Bronchial epithelial cell (primary cell): ENCODE results near the gene PTGES2. TPM values are rescaled to one million over a fixed set of nuclear protein-coding genes. Genes with fewer than 3 reads are reported as not detected.
"Not testable (repeated sequence)": the region's sequence is repeated elsewhere in the genome, so short reads cannot be mapped to it uniquely, and the experiment has no call there.

Experiments
- DNase-seq: peaks from one replicate; pipeline ENCODE4 v3.0.0-alpha.2; 2010; ENCODE audit warnings: low read depth
- FAIRE-seq: peaks from 2 replicates; lab custom pipeline; 2011; peaks lifted over from hg19 to GRCh38; lab: Jason Lieb, UNC
- H3K27me3 ChIP-seq: 2 replicates; pipeline ENCODE4 v1.5.1; 2011; ENCODE audit warnings: low read length; ENCODE audit not compliant: control insufficient read depth, insufficient read depth
- H3K36me3 ChIP-seq: 2 replicates; pipeline ENCODE4 v1.5.1; 2011; ENCODE audit warnings: low read length; ENCODE audit not compliant: control insufficient read depth, insufficient read depth
- H3K4me3 ChIP-seq: 2 replicates; pipeline ENCODE4 v1.5.1; 2011; ENCODE audit warnings: mild to moderate bottlenecking, low read depth, low read length, control low read depth
- total RNA-seq: library from RNA; depleted of rRNA; stranded (reverse); fragments of >200 nt; gene quantifications from 2 replicates; pipeline ENCODE4 v1.2.1, GENCODE V29; 2014
- TF ChIP-seq, protein P1 (sequence below): IDR thresholded peaks from 2 replicates; pipeline ENCODE4 v1.5.1; 2011; ENCODE audit warnings: mild to moderate bottlenecking, moderate library complexity, low read length, control low read depth, inconsistent platforms; ENCODE audit not compliant: insufficient read depth, severe bottlenecking

The PTGES2 gene
- total RNA-seq, 1 donor from 2014 or later = 130 TPM

DNA sequence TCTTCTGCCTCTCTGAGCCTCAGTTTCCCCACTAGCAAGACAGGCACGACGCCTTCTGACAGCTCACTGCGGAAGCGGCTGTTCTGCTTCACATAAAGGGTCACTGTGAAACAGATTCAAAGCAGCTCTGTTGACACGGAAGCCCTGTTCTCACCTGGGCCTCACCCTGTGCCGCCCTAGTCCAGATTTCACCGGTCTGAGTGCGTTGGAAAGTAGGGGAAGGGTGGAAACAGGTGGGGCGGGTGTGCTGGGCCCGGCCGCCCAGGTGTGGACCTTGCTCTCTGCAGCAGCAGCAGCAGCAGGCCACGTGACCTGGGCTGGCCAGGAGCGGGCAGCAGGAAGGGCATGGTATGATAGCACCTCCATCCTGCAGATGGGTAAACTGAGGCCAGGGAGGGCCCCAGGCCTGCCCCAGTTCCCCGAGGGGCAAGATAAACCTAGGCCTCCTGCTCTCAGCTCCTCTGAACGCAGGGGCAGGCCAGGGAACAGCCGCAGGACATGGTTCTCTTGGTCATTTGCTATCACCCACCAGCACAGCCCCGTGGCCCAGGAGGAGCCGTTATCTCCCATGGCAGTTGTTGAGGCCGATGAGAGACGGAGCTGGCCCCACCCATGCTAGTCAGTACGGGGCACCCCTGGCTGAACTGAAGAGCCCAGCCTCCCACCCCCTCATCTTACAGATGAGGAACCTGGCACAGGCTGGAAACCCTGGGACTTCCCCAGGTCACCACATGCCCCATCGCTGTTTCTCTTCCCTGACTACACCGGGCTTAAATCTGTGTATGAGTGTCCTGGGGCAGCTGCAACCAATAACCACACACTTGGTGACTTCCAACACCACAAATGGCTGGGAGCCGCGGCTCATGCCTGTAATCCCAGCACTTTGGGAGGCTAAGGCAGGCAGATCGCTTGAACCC lies 12.1 kb downstream of the PTGES2 start:
- Histone ChIP-seq H3K36me3 (peaks cover 2% of the 10 kb centered on the region), H3K27me3 (no peaks in the 10 kb centered on the region), H3K4me3 (no peak overlapping the region)
- TF ChIP-seq, protein P1, sequence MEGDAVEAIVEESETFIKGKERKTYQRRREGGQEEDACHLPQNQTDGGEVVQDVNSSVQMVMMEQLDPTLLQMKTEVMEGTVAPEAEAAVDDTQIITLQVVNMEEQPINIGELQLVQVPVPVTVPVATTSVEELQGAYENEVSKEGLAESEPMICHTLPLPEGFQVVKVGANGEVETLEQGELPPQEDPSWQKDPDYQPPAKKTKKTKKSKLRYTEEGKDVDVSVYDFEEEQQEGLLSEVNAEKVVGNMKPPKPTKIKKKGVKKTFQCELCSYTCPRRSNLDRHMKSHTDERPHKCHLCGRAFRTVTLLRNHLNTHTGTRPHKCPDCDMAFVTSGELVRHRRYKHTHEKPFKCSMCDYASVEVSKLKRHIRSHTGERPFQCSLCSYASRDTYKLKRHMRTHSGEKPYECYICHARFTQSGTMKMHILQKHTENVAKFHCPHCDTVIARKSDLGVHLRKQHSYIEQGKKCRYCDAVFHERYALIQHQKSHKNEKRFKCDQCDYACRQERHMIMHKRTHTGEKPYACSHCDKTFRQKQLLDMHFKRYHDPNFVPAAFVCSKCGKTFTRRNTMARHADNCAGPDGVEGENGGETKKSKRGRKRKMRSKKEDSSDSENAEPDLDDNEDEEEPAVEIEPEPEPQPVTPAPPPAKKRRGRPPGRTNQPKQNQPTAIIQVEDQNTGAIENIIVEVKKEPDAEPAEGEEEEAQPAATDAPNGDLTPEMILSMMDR = no peak
- no peak for FAIRE-seq
- no peak for DNase-seq

DNA sequence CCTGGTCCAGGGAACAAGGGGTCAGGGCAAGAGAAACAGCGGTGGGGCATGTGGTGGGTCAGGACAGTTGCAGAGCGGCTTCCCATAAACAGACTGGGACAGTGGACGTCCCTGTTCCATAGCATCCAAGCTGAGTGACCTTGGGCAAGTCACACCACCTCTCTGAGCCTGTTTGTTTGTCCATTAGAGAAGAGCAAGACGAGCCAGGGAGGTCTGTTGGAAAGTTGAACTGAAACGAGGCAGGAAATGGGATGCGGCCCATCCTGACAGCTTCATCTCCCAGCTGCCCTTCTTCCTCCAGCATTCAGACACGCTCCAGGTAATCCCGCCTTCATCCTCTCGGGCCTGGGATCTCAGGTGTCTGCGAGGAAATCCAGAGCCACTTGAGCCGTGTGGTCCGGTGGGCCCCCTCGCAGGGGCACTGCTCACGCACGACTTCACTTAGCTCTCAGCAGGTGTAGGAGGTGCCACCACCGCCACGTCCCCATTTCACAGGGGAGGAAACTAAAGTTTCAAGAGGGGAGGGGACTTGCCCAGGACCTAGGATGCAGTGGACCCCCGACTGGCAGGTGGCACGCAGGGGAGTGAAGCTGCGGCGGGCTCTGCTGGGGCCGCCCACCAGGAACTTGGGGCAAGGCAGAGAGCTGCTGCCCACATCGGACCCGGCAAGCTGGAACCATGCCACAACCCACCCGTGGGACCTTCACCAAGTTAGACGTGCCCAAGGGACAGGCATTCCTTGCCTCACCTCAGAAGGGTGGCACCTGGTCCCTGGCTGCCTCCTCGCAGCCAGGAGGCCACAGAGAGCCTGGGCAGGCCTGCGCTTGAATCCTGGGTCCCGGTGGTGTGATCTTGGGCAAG lies 13.0 kb downstream of the PTGES2 start:
- Histone ChIP-seq H3K27me3 (no peaks in the 10 kb centered on the region), H3K4me3 (no peak overlapping the region), H3K36me3 (no peaks in the 10 kb centered on the region)
- no peak for FAIRE-seq
- no peak for DNase-seq
- TF ChIP-seq, protein P1 = no peak

DNA sequence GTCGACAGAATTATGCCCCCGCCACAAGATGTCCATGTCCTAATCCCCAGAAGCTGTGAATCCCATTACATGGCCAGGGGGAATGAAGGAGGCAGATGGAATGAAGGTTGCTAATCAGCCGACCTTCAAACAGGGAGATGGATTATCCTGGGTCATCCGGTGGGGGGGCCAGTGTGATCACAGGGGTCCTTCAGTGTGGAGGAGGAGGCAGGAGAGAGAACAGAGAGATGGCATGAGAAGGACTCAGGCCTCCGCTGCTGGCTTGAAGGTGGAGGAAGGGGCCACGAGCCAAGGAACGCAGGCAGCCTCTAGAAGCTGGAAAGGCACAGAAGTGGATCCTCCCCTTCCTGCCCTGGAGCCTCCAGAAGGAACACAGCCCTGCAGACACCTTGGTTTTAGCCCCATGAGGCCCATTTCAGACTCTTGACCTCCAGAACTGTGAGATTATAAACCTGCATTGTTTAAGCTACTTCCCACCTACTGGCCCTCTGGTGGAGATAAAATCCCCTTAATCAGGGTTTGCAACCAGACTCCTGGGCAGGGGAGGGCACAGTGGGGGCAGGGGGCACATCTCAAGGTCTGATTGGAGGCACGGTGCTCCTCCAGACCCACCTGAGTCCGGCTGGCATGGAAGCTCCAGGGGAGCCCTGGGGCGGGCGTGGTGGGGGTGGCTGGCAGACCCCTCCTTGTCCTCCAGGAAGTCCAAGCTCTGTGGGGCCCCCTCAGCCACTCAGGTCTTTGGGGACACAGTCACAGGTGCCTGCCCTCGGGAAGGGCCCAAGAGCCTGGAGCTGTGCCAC lies 13.8 kb downstream of the PTGES2 start:
- no peak for DNase-seq
- H3K27me3 ChIP-seq = no peaks in the 10 kb centered on the region
- TF ChIP-seq, protein P1 = no peak
- H3K4me3 ChIP-seq = no peak overlapping the region
- no peaks in the 10 kb centered on the region for H3K36me3 ChIP-seq
- no peak for FAIRE-seq

DNA sequence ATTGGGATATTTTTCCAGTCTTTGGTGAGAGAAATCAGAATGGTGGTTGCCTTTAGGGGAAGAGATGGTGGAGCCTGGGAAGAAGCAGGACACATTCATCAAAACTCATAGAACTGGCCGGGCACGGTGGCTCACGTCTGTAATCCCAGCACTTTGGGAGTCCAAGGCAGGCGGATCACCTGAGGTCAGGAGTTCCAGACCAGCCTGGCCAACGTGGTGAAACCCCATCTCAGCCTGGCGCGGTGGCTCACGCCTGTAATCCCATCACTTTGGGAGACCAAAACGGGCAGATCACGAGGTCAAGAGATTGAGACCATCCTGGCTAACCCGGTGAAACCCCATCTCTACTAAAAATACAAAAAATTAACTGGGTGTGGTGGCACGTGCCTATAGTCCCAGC lies 15.8 kb downstream of the PTGES2 start:
- H3K36me3 ChIP-seq = peaks cover 11% of the 10 kb centered on the region
- not testable (repeated sequence) for DNase-seq, H3K4me3 ChIP-seq, H3K27me3 ChIP-seq, FAIRE-seq

DNA sequence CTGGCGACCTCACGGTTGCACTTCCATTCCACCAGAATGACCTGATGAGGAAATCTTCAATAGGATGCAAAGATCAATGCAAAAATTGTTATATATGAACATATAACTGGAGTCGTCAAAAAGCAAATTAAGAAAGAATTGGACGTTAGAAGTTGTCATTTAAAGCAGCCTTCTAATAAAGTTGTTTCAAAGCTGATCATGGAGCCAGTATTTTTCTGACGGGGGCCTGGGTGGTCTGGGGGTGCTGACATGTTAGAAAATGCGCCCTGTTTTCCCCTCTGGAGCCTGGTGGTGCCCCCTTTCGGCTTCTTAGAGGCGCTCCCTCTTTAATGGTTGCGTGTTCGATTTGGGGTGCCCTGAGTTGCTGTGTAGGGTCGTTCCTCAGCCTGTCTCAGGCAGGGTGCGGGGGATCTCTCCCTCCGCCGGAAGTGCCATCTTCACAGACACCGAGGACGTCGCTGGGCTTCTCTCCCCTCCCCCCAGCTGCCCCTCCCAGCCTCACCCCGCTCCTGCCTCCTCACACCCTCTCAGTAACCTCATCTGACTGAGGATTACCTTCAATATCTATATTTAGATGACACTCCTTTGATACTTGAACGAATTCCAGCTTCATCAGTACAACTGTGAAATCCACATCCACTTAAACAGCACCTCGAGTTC lies 18.3 kb downstream of the PTGES2 start:
- no peak overlapping the region for H3K4me3 ChIP-seq
- H3K27me3 ChIP-seq = no peaks in the 10 kb centered on the region
- peaks cover 24% of the 10 kb centered on the region for H3K36me3 ChIP-seq
- TF ChIP-seq, protein P1 = no peak
- FAIRE-seq = no peak
- DNase-seq = no peak
